OCI-LY3 (cell line): ENCODE data around the gene IRF9.

Experiments used
- CTCF ChIP-seq: fragments of 200-600, 300-600 bp; sonication (generic); IDR thresholded peaks from 2 replicates; pipeline ENCODE4 v1.5.1; 2014; ENCODE audit warnings: antibody characterized with exemption, low read length, low read depth
- EZH2phosphoT487 ChIP-seq: fragments of 200-600 bp; shearing (Covaris generic); IDR thresholded peaks from 2 replicates; pipeline ENCODE4 v1.6.1; 2018; ENCODE audit warnings: antibody characterized with exemption, mixed run types, low read depth

- TF ChIP-seq CTCF: no peak
- no peak for TF ChIP-seq EZH2phosphoT487
Measured at GRCh38 chr14:24177891-24178290, 16.8 kb downstream of the IRF9 start.
